IPS-20b (cell line): Measurements from ENCODE around the gene DSTN.
A peak's percentile ranks its signal among the peaks of the same experiment; 100 is the strongest.

Source experiments
- H3K27ac ChIP-seq: one replicate; pipeline ENCODE4 v1.5.1; 2013; ENCODE audit warnings: low read length
- H3K27me3 ChIP-seq: 2 replicates; pipeline ENCODE4 v1.6.1; 2013; ENCODE audit warnings: mild to moderate bottlenecking, low read length, inconsistent platforms; ENCODE audit not compliant: insufficient read depth
- H3K36me3 ChIP-seq: 2 replicates; pipeline ENCODE4 v1.6.1; 2013; ENCODE audit warnings: low read depth, mild to moderate bottlenecking, inconsistent platforms, low read length, moderate library complexity; ENCODE audit not compliant: insufficient read depth
- H3K4me1 ChIP-seq: 2 replicates; pipeline ENCODE4 v1.6.1; 2013; ENCODE audit warnings: mild to moderate bottlenecking, control low read depth, inconsistent platforms, low read length, moderate library complexity; ENCODE audit not compliant: insufficient read depth
- H3K4me3 ChIP-seq: 2 replicates; pipeline ENCODE4 v1.5.1; 2013; ENCODE audit warnings: mild to moderate bottlenecking, low read length, inconsistent platforms
- H3K9ac ChIP-seq: 2 replicates; pipeline ENCODE4 v1.6.1; 2013; ENCODE audit warnings: low read depth, mild to moderate bottlenecking, inconsistent platforms, low read length, moderate library complexity
- H3K9me3 ChIP-seq: 2 replicates; pipeline ENCODE4 v1.6.1; 2013; ENCODE audit warnings: mild to moderate bottlenecking, low read depth, low read length, inconsistent platforms; ENCODE audit not compliant: insufficient read depth

Gene DSTN

DNA sequence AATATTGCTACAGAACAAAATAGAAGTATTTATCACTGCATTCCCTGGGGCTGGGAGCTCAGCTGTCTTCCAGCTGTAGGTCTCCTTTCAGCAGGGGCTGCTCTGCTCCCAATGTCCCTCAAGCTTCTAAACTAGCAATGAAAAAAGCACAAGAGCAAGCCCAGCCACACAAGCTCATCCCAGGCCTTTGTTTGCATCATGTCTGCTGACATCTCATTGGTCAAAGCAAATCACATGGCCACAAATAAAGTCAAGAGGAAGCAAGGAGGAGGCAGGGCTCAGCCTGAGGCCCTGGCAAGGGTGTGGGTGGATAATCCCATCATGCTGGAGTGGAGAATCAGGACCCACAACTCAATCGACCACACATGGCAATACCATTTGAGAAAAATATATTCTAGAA lies 36.5 kb upstream of the DSTN start:
- Histone ChIP-seq H3K27ac (peak overlapping the region; percentile 50), H3K4me3 (no peak overlapping the region), H3K9me3 (no peaks in the 10 kb centered on the region), H3K36me3 (no peaks in the 10 kb centered on the region), H3K4me1 (peaks cover 19% of the 10 kb centered on the region), H3K9ac (no peak overlapping the region; the same call in 1 of the 2 replicates), H3K27me3 (peaks cover 22% of the 10 kb centered on the region)

DNA sequence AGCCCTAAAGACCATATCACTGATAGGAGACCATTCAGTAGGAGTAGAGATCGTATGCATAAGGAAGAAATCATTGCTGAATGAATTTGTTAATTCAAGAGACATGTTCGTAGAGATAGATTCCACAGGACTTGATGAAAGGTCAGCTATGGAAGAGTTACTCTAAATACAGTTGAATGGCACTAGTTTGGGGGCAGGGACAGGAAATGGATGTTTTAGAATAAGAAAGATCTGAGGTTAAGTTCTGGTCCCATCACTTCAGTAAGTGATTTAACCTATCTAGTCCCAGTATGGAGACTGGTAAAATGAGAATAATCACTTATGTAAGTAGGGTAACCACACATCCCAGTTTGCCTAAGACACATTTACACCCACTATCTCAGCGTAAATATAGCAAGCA lies 35.8 kb upstream of the DSTN start:
- no peak overlapping the region; the same call in 1 of the 2 replicates for H3K9ac ChIP-seq
- H3K4me3 ChIP-seq: peak overlapping the region; percentile 9; the same call in 1 of the 2 replicates
- H3K36me3 ChIP-seq: no peaks in the 10 kb centered on the region

GRCh38 chr20:17536944-17537444 lies 32.9 kb upstream of the DSTN start:
- H3K9ac ChIP-seq: no peak overlapping the region
- peaks cover 19% of the 10 kb centered on the region for H3K4me1 ChIP-seq
- no peak overlapping the region for H3K27ac ChIP-seq
- no peaks in the 10 kb centered on the region for H3K36me3 ChIP-seq
- H3K27me3 ChIP-seq: peaks cover 4% of the 10 kb centered on the region; the same call in 1 of the 2 replicates
- no peaks in the 10 kb centered on the region for H3K9me3 ChIP-seq
- H3K4me3 ChIP-seq: no peak overlapping the region

More for the DNA sequence above, 35.8 kb upstream of the DSTN start:
- Histone ChIP-seq H3K27ac (peak overlapping the region; percentile 50), H3K27me3 (peaks cover 22% of the 10 kb centered on the region), H3K9me3 (no peaks in the 10 kb centered on the region), H3K4me1 (peaks cover 19% of the 10 kb centered on the region)

GRCh38 chr20:17537959-17538358 lies 31.9 kb upstream of the DSTN start:
- H3K4me3 ChIP-seq: no peak overlapping the region
- no peaks in the 10 kb centered on the region for H3K36me3 ChIP-seq
- no peaks in the 10 kb centered on the region for H3K9me3 ChIP-seq
- H3K4me1 ChIP-seq: peaks cover 19% of the 10 kb centered on the region
- H3K27me3 ChIP-seq: peaks cover 4% of the 10 kb centered on the region; the same call in 1 of the 2 replicates
- no peak overlapping the region for H3K9ac ChIP-seq
- H3K27ac ChIP-seq: no peak overlapping the region

DNA sequence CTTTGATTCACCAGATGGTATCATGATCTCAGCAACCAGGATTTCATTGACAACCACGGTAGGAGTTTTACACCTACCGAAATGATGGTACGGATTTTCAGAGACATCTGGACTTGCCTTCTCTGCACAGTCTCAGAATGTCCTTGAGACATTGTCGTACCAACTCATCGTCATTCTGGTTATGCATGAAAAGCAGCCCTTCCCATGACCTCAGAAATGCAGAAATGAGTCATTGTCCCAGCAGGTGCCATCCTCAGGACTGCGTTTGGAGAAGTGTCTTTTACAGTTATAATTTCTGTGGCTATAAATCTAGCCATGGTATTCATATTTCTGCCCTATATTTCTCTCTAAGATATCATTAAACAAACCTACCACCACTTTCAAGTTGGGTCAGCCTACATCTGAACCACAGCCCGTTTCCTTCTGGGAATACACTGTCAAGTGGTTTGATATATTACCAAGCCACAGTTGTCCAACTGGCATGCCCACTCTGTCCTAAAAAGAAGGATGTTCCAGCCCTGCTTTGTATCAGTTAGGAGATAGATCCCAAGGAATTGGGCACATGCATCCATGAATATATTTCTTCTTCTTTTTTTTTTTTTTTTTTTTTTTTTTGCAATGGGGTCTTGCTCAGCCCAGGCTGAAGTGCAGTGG lies 31.2 kb upstream of the DSTN start:
- H3K4me1 ChIP-seq: peaks cover 14% of the 10 kb centered on the region
- no peak overlapping the region for H3K27ac ChIP-seq
- no peak overlapping the region for H3K9ac ChIP-seq
- H3K36me3 ChIP-seq: no peaks in the 10 kb centered on the region
- H3K9me3 ChIP-seq: no peaks in the 10 kb centered on the region
- no peak overlapping the region for H3K4me3 ChIP-seq
- peaks cover 4% of the 10 kb centered on the region; the same call in 1 of the 2 replicates for H3K27me3 ChIP-seq

- Histone ChIP-seq H3K4me3 (no peak overlapping the region), H3K27me3 (peaks cover 4% of the 10 kb centered on the region; the same call in 1 of the 2 replicates), H3K9me3 (no peaks in the 10 kb centered on the region), H3K4me1 (peaks cover 5% of the 10 kb centered on the region), H3K9ac (no peak overlapping the region), H3K27ac (no peak overlapping the region), H3K36me3 (no peaks in the 10 kb centered on the region)
These were observed 28.3 kb upstream of the DSTN start for GRCh38 chr20:17541596-17541995.

DNA sequence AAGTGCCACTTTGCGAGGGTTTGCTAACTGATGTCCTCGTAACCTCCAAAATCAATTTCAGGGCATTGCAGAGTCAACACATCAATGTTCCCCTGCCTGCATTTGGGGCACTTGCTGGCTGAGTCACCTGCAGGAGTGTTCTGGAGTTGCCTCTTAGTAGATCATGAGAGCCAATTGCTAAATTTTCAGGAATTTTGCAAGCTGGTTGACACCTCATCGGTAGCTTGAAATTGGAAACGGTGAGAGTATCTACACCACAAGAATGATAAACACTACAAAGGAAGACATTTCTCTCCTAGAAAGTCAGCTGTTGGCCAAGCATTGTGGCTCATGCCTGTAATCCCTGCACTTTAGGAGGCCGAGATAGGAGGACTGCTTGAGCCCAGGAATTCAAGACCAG lies 27.9 kb upstream of the DSTN start:
- H3K27ac ChIP-seq: no peak overlapping the region

GRCh38 chr20:17542481-17542880 lies 27.4 kb upstream of the DSTN start:
- Histone ChIP-seq H3K9ac (no peak overlapping the region), H3K27ac (no peak overlapping the region), H3K36me3 (no peaks in the 10 kb centered on the region), H3K27me3 (peaks cover 4% of the 10 kb centered on the region; the same call in 1 of the 2 replicates), H3K4me3 (no peak overlapping the region), H3K4me1 (no peaks in the 10 kb centered on the region; the same call in 1 of the 2 replicates), H3K9me3 (no peaks in the 10 kb centered on the region)

More for the DNA sequence above, 27.9 kb upstream of the DSTN start:
- Histone ChIP-seq H3K9ac (no peak overlapping the region), H3K4me3 (no peak overlapping the region), H3K27me3 (peaks cover 4% of the 10 kb centered on the region; the same call in 1 of the 2 replicates), H3K9me3 (no peaks in the 10 kb centered on the region), H3K36me3 (no peaks in the 10 kb centered on the region), H3K4me1 (peaks cover 3% of the 10 kb centered on the region; the same call in 1 of the 2 replicates)

GRCh38 chr20:17542993-17543412 lies 26.9 kb upstream of the DSTN start:
- no peaks in the 10 kb centered on the region; the same call in 1 of the 2 replicates for H3K4me1 ChIP-seq
- H3K9ac ChIP-seq: no peak overlapping the region
- H3K27ac ChIP-seq: no peak overlapping the region
- no peaks in the 10 kb centered on the region for H3K36me3 ChIP-seq
- no peaks in the 10 kb centered on the region for H3K9me3 ChIP-seq
- peaks cover 4% of the 10 kb centered on the region; the same call in 1 of the 2 replicates for H3K27me3 ChIP-seq
- H3K4me3 ChIP-seq: no peak overlapping the region

GRCh38 chr20:17543531-17544131 lies 26.2 kb upstream of the DSTN start:
- Histone ChIP-seq H3K27ac (no peak overlapping the region), H3K27me3 (peaks cover under 1% of the 10 kb centered on the region; the same call in 1 of the 2 replicates), H3K9ac (no peak overlapping the region), H3K36me3 (no peaks in the 10 kb centered on the region), H3K9me3 (no peaks in the 10 kb centered on the region), H3K4me1 (no peaks in the 10 kb centered on the region), H3K4me3 (no peak overlapping the region)

DNA sequence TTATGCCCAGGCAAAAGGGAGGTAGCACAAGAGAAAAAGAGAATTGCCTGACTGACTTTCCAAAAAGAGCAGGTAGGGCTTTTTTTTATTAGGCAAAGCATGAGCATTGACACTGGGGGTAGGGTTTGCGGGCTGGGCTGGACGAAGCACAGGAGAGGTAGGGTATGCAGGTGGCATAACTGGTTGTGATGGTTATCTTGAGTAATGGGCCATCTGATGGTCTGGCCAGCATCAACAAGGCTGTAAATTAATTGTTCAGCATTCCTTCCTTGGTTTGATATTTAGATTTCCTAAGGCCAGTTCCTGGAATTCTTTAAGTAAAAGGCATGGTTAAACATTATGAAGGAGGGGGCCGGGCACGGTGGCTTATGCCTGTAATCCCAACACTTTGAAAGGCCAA lies 24.7 kb upstream of the DSTN start:
- no peak overlapping the region for H3K4me3 ChIP-seq
- no peak overlapping the region for H3K9ac ChIP-seq
- no peaks in the 10 kb centered on the region for H3K36me3 ChIP-seq
- H3K4me1 ChIP-seq: no peaks in the 10 kb centered on the region
- H3K27me3 ChIP-seq: no peaks in the 10 kb centered on the region
- no peaks in the 10 kb centered on the region for H3K9me3 ChIP-seq
- no peak overlapping the region for H3K27ac ChIP-seq

- Histone ChIP-seq H3K4me1 (no peaks in the 10 kb centered on the region), H3K9ac (no peak overlapping the region), H3K4me3 (no peak overlapping the region), H3K36me3 (no peaks in the 10 kb centered on the region), H3K27ac (no peak overlapping the region), H3K27me3 (no peaks in the 10 kb centered on the region), H3K9me3 (no peaks in the 10 kb centered on the region)
These were observed 20.7 kb upstream of the DSTN start for GRCh38 chr20:17549131-17549530.
